HCT116 (cell line): ENCODE results near the gene BRD7. TPM values are rescaled to one million over a fixed set of nuclear protein-coding genes. Genes with fewer than 3 reads are reported as not detected.

Experiments used
- ATAC-seq: fragments of 200-7000 bp; cut with Tn5 transposase; 2 replicates; pipeline ENCODE4 v1.9.1; 2020; ENCODE audit warnings: mild to moderate bottlenecking, moderate library complexity
- BruUV-seq: library from RNA; stranded (reverse); fragments of 400-500 nt; replicated peaks from 2 replicates; lab custom pipeline; 2021; lab: Mats Ljungman, UMichigan
- CTCF ChIA-PET: fragments of 300-600 bp; sonication (Branson Sonifier 250); formaldehyde crosslinking; loops from one replicate; lab custom pipeline; 2021; ENCODE audit warnings: antibody characterized with exemption; lab: Charles Lee
- POLR2A ChIA-PET: fragments of 300-600, 350-600 bp; sonication (Branson Sonifier 250); formaldehyde crosslinking; loops from one replicate; lab custom pipeline; 2021; ENCODE audit warnings: antibody characterized with exemption; lab: Charles Lee
- RAD21 ChIA-PET, 2 experiments: fragments of 300-600 bp; sonication (Branson Sonifier 250); formaldehyde crosslinking; loops; one replicate each; lab custom pipeline; 2023; ENCODE audit warnings: low total read pairs in 2 of 2; ENCODE audit not compliant: uncharacterized antibody in 2 of 2, unreplicated experiment in 2 of 2, low non-redundant PET in 1 of 2; lab: Charles Lee
- DNase-seq: peaks from one replicate; pipeline ENCODE4 v3.0.0-alpha.2; 2010; ENCODE audit warnings: low read depth, low spot score
- H2AFZ ChIP-seq: fragments of 200-600 bp; shearing (Covaris generic), sonication (generic); 2 replicates; pipeline ENCODE4 v1.6.1; 2017; ENCODE audit warnings: low read depth, mixed run types, mixed read lengths, antibody characterized with exemption, low read length; ENCODE audit not compliant: poor library complexity, severe bottlenecking
- H3K27ac ChIP-seq: 2 replicates; pipeline ENCODE4 v1.5.1; 2012; ENCODE audit warnings: low read depth, low read length
- H3K27me3 ChIP-seq: fragments of 200-600 bp; sonication (generic); 2 replicates; pipeline ENCODE4 v1.6.1; 2016; ENCODE audit warnings: mixed run types, low read length, mixed read lengths; ENCODE audit not compliant: insufficient read depth
- H3K36me3 ChIP-seq, 2 experiments: fragments of 200-500 bp in 1 of 2; fragments of 200-600 bp in 1 of 2; sonication (Bioruptor generic) in 1 of 2; sonication (generic) in 1 of 2; 2 replicates each; pipeline versions ENCODE4 v1.5.1 to v1.6.1; 2014 to 2016; ENCODE audit warnings: low read length in 2 of 2, inconsistent platforms in 1 of 2, mixed read lengths in 1 of 2, mixed run types in 1 of 2; ENCODE audit not compliant: insufficient read depth in 2 of 2, control insufficient read depth in 1 of 2
- H3K4me1 ChIP-seq, 2 experiments: fragments of 200-600 bp in 1 of 2; sonication (generic) in 1 of 2; 2 replicates each; pipeline versions ENCODE4 v1.5.1 to v1.6.1; 2012 to 2017; ENCODE audit warnings: low read length in 2 of 2, inconsistent platforms in 1 of 2, mild to moderate bottlenecking in 1 of 2, mixed read lengths in 1 of 2, mixed run types in 1 of 2, moderate library complexity in 1 of 2; ENCODE audit not compliant: insufficient read depth in 2 of 2, control insufficient read depth in 1 of 2
- H3K4me2 ChIP-seq: fragments of 200-600 bp; sonication (generic); 2 replicates; pipeline ENCODE4 v1.6.1; 2017; ENCODE audit warnings: mixed run types, low read length, mixed read lengths
- H3K4me3 ChIP-seq, 2 experiments: fragments of 200-600 bp in 1 of 2; sonication (generic) in 1 of 2; replicated peaks in 1 of 2; 2 replicates each; pipeline ENCODE4 v1.5.1; 2011 to 2016; ENCODE audit warnings: low read length in 2 of 2, control low read depth in 1 of 2, low read depth in 1 of 2, mild to moderate bottlenecking in 1 of 2, mixed read lengths in 1 of 2, mixed run types in 1 of 2
- H3K79me2 ChIP-seq: fragments of 200-600 bp; sonication (generic); 2 replicates; pipeline ENCODE4 v1.6.1; 2017; ENCODE audit warnings: mild to moderate bottlenecking, mixed run types, low read length, moderate library complexity, mixed read lengths; ENCODE audit not compliant: insufficient read depth
- H3K9ac ChIP-seq: fragments of 200-600 bp; sonication (generic); 2 replicates; pipeline ENCODE4 v1.6.1; 2016; ENCODE audit warnings: low read length, mixed read lengths
- H3K9me2 ChIP-seq: fragments of 200-600 bp; sonication (generic), shearing (Covaris generic); 2 replicates; pipeline ENCODE4 v1.6.1; 2017; ENCODE audit warnings: mixed run types, mild to moderate bottlenecking, moderate library complexity; ENCODE audit not compliant: insufficient read depth
- H3K9me3 ChIP-seq, 2 experiments: fragments of 200-500 bp in 1 of 2; fragments of 200-600 bp in 1 of 2; sonication (Bioruptor generic) in 1 of 2; sonication (generic) in 1 of 2; 2 replicates each; pipeline ENCODE4 v1.6.1; 2014 to 2017; ENCODE audit warnings: low read length in 2 of 2, mixed read lengths in 2 of 2, inconsistent platforms in 1 of 2, low read depth in 1 of 2, mild to moderate bottlenecking in 1 of 2, mixed run types in 1 of 2, moderate library complexity in 1 of 2; ENCODE audit not compliant: control insufficient read depth in 1 of 2, insufficient read depth in 1 of 2
- H4K20me1 ChIP-seq: fragments of 200-600 bp; sonication (generic), shearing (Covaris generic); 2 replicates; pipeline ENCODE4 v1.6.1; 2017; ENCODE audit warnings: mixed run types, mild to moderate bottlenecking, moderate library complexity; ENCODE audit not compliant: insufficient read depth
- ATF3 ChIP-seq: IDR thresholded peaks from 2 replicates; pipeline ENCODE4 v1.6.1; 2012
- CBX3 ChIP-seq: IDR thresholded peaks from 2 replicates; pipeline ENCODE4 v1.6.1; 2012; ENCODE audit warnings: low read depth
- EZH2phosphoT487 ChIP-seq: fragments of 200-600 bp; IDR thresholded peaks from 2 replicates; pipeline ENCODE4 v1.6.1; 2018; ENCODE audit warnings: antibody characterized with exemption, borderline replicate concordance
- JUND ChIP-seq: IDR thresholded peaks from 2 replicates; pipeline ENCODE4 v1.6.1; 2012
- POLR2A ChIP-seq: IDR thresholded peaks from 2 replicates; pipeline ENCODE4 v1.7.0; 2011; ENCODE audit warnings: borderline replicate concordance; ENCODE audit not compliant: insufficient read depth, insufficient read length; ENCODE audit errors: extremely low read depth
- RAD21 ChIP-seq: IDR thresholded peaks from 2 replicates; pipeline ENCODE4 v1.6.1; 2012; ENCODE audit warnings: low read depth, mild to moderate bottlenecking
- REST ChIP-seq: IDR thresholded peaks from 2 replicates; pipeline ENCODE4 v1.6.1; 2012; ENCODE audit warnings: low read depth
- SIN3A ChIP-seq: IDR thresholded peaks from 2 replicates; pipeline ENCODE4 v1.6.1; 2012; ENCODE audit warnings: low read depth
- SRF ChIP-seq: IDR thresholded peaks from 2 replicates; pipeline ENCODE4 v1.6.1; 2012; ENCODE audit warnings: low read depth
- YY1 ChIP-seq: IDR thresholded peaks from 2 replicates; pipeline ENCODE4 v1.6.1; 2011; ENCODE audit warnings: low read length, low read depth, moderate library complexity, mild to moderate bottlenecking; ENCODE audit not compliant: insufficient replicate concordance; ENCODE audit errors: extremely low read depth
- ZBTB33 ChIP-seq: IDR thresholded peaks from 2 replicates; pipeline ENCODE4 v1.6.1; 2011; ENCODE audit warnings: mild to moderate bottlenecking, low read length, moderate library complexity; ENCODE audit not compliant: insufficient replicate concordance; ENCODE audit errors: extremely low read depth
- ZFX ChIP-seq: fragments of 450-650 bp; IDR thresholded peaks from 2 replicates; pipeline ENCODE4 v1.6.1; 2017
- intact Hi-C: fragments of 100-400 bp; cut with micrococcal nuclease; formaldehyde crosslinking; loops from 2 replicates; pipeline ENCODE4 v1.10.0; 2022
- total RNA-seq: library from RNA; stranded (reverse); gene quantifications from one replicate; pipeline ENCODE4 v1.2.1, GENCODE V29; 2021; ENCODE audit not compliant: unreplicated experiment

Gene BRD7
- total RNA-seq, 1 experiment from 2014 or later, result 85.4 TPM

GRCh38 chr16:50378417-50378816 lies 9.6 kb upstream of the BRD7 start:
- DNase-seq (no peak), ATAC-seq (no peak)
- Histone ChIP-seq H3K4me1 (peaks cover 3 to 19% of the 10 kb centered on the region in 2 experiments; a peak in 3 of 4 replicates), H3K4me3 (no peak overlapping the region), H3K79me2 (no peaks in the 10 kb centered on the region), H3K4me2 (no peak overlapping the region), H3K27ac (no peak overlapping the region), H3K9me2 (no peaks in the 10 kb centered on the region), H3K36me3 (no peaks in the 10 kb centered on the region), H3K9ac (no peak overlapping the region), H4K20me1 (no peaks in the 10 kb centered on the region), H3K27me3 (no peaks in the 10 kb centered on the region), H3K9me3 (no peaks in the 10 kb centered on the region), H2AFZ (no peak overlapping the region)
- CTCF ChIA-PET, result interaction anchor here (0.7 to 1.2 kb wide), 2 partner anchors 287 to 428 kb away, joined by 3 to 4 read pairs; no protein-coding TSS in a partner anchor
- POLR2A ChIA-PET, result no interaction called here
- no TSS peak for BruUV-seq
- intact Hi-C loops, result loop anchor here (10.0 kb wide), 1 partner anchor 166 kb away; the partner anchor contains the start of gene NKD1
- TF ChIP-seq JUND (no peak), RAD21 (no peak), ATF3 (no peak), SRF (no peak), SIN3A (no peak), EZH2phosphoT487 (no peak), YY1 (no peak), CBX3 (no peak), ZFX (no peak), POLR2A (no peak), ZBTB33 (no peak), REST (no peak)
- RAD21 ChIA-PET, result no interaction called here
